ENCODE measurements around the gene CRMP1.

The CRMP1 gene

DNA sequence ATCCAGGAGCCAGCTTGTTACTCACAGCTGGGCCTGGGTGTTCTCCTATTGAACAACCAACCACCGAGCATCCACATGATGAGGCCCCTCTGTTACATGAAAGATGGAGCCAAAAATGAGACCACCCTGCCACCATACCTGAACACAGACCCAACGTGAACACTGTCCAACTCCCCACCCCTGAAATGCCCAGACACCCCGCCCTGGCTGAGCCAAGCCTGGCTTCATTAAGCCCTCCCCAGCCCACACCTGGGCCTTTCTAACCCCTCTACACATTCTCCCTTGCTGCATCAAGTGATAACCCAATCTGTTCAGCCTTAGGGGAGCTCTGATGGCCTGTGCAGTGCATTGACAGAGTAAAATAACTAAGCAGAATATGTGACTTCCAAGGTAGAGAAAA, 101.2 kb downstream of the CRMP1 start:
- H4K5ac ChIP-seq (ENCODE audit: low read length) = no peak overlapping the region
- no peak overlapping the region for H3K9ac ChIP-seq (ENCODE audit: low read length)
- H3K18ac ChIP-seq (ENCODE audit: low read length) = no peak overlapping the region
- no peak overlapping the region for H3K56ac ChIP-seq (ENCODE audit: low read length)
- H2BK120ac ChIP-seq (ENCODE audit: low read depth, low read length) = no peak overlapping the region
- H4K8ac ChIP-seq (ENCODE audit: low read depth, low read length) = no peak overlapping the region
- no peak overlapping the region for H2BK5ac ChIP-seq (ENCODE audit: low read length)
- H3K79me1 ChIP-seq (ENCODE audit: low read length) = no peaks in the 10 kb centered on the region
- H3K4me3 ChIP-seq (ENCODE audit: low read length) = no peak overlapping the region
- H2AK5ac ChIP-seq (ENCODE audit: low read length) = no peak overlapping the region
- WGBS (ENCODE audit: extremely low coverage, insufficient coverage, low lambda C conversion rate) = no CpG with 5 or more reads among the region's 3 CpGs
- H3K36me3 ChIP-seq (ENCODE audit: control insufficient read depth, insufficient read depth, low read length) = no peaks in the 10 kb centered on the region
- no peak overlapping the region for H3K4me2 ChIP-seq (ENCODE audit: low read length)
- H3K23ac ChIP-seq (ENCODE audit: low read length) = no peak overlapping the region
- H3K4ac ChIP-seq (ENCODE audit: low read depth, low read length) = no peak overlapping the region
- H3K79me2 ChIP-seq (ENCODE audit: control insufficient read depth, insufficient read depth, low read length) = no peaks in the 10 kb centered on the region
- H3K27ac ChIP-seq (ENCODE audit: low read depth, low read length) = no peak overlapping the region
- no peak for DNase-seq
- no peaks in the 10 kb centered on the region for H3K27me3 ChIP-seq (ENCODE audit: insufficient read depth, low read length, poor library complexity)
- no peaks in the 10 kb centered on the region for H3K4me1 ChIP-seq (ENCODE audit: control insufficient read depth, low read depth, low read length)
- no peak overlapping the region for H2BK15ac ChIP-seq (replicated peaks; ENCODE audit: low read depth)

DNA sequence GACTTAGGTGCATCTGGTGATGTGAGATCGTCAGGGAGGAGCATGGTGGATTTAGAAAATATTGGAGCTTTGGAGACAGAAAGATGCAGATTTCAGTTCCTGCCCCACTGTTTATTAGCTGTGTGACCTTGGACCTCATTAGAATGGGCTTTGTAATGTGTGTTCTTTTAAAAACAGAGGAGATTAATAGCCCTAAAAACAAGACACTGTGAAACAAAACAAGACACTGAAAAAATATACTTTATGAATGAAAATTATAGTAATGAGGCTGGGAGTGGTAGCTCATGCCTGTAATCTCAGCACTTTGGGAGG, 102.4 kb downstream of the CRMP1 start:
- no peaks in the 10 kb centered on the region for H3K79me2 ChIP-seq (ENCODE audit: control insufficient read depth, insufficient read depth, low read length)
- no peaks in the 10 kb centered on the region for H3K4me1 ChIP-seq (ENCODE audit: control insufficient read depth, low read depth, low read length)
- H3K9ac ChIP-seq (ENCODE audit: low read length) = no peak overlapping the region
- no peaks in the 10 kb centered on the region for H3K27me3 ChIP-seq (ENCODE audit: insufficient read depth, low read length, poor library complexity)
- H3K4me3 ChIP-seq (ENCODE audit: low read length) = no peak overlapping the region
- H3K36me3 ChIP-seq (ENCODE audit: control insufficient read depth, insufficient read depth, low read length) = no peaks in the 10 kb centered on the region
- H3K4ac ChIP-seq (ENCODE audit: low read depth, low read length) = no peak overlapping the region
- H2BK120ac ChIP-seq (ENCODE audit: low read depth, low read length) = no peak overlapping the region
- no CpG with 5 or more reads among the region's 1 CpG for WGBS (ENCODE audit: extremely low coverage, insufficient coverage, low lambda C conversion rate)
- DNase-seq = no peak
- no peak overlapping the region for H2BK5ac ChIP-seq (ENCODE audit: low read length)
- H3K27ac ChIP-seq (ENCODE audit: low read depth, low read length) = no peak overlapping the region
- no peak overlapping the region for H2BK15ac ChIP-seq (replicated peaks; ENCODE audit: low read depth)
- no peak overlapping the region for H4K5ac ChIP-seq (ENCODE audit: low read length)
- H3K56ac ChIP-seq (ENCODE audit: low read length) = no peak overlapping the region
- H3K23ac ChIP-seq (ENCODE audit: low read length) = no peak overlapping the region
- H3K4me2 ChIP-seq (ENCODE audit: low read length) = no peak overlapping the region
- H2AK5ac ChIP-seq (ENCODE audit: low read length) = no peak overlapping the region
- no peak overlapping the region for H3K18ac ChIP-seq (ENCODE audit: low read length)
- no peaks in the 10 kb centered on the region for H3K79me1 ChIP-seq (ENCODE audit: low read length)
- H4K8ac ChIP-seq (ENCODE audit: low read depth, low read length) = no peak overlapping the region

DNA sequence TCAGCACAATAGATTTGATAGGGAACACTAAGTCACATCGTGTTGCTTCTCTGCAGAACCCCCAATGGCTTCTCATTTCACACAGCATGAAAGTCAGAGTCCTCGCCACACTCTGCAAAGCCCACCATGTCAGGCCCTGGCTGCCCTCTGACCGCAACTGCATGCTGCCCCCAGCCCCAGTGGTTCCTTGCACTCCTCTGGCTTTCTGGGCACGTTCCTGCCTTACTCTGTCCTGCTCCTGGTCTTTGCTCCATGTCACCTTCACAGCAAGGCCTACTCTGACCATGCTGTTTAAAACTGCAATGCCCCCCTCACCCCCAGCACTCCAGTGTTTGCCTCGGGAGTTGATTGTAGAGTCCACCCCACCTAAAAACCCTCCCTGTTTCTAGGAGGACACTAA, 103.7 kb downstream of the CRMP1 start:
- Histone ChIP-seq H3K4ac (ENCODE audit: low read depth, low read length) (no peak overlapping the region), H2BK15ac (replicated peaks; ENCODE audit: low read depth) (no peak overlapping the region)
- DNase-seq = no peak

GRCh38 chr4:5788144-5788543, 104.7 kb downstream of the CRMP1 start:
- Histone ChIP-seq H2AK5ac (ENCODE audit: low read length) (no peak overlapping the region), H3K56ac (ENCODE audit: low read length) (no peak overlapping the region), H3K4ac (ENCODE audit: low read depth, low read length) (no peak overlapping the region), H3K4me1 (ENCODE audit: control insufficient read depth, low read depth, low read length) (no peaks in the 10 kb centered on the region), H2BK15ac (replicated peaks; ENCODE audit: low read depth) (no peak overlapping the region), H3K27me3 (ENCODE audit: insufficient read depth, low read length, poor library complexity) (no peaks in the 10 kb centered on the region), H4K5ac (ENCODE audit: low read length) (no peak overlapping the region), H3K18ac (ENCODE audit: low read length) (no peak overlapping the region), H3K9ac (ENCODE audit: low read length) (no peak overlapping the region), H2BK5ac (ENCODE audit: low read length) (no peak overlapping the region), H4K8ac (ENCODE audit: low read depth, low read length) (no peak overlapping the region), H3K4me3 (ENCODE audit: low read length) (no peak overlapping the region), H3K4me2 (ENCODE audit: low read length) (no peak overlapping the region), H3K27ac (ENCODE audit: low read depth, low read length) (no peak overlapping the region), H3K23ac (ENCODE audit: low read length) (no peak overlapping the region), H3K36me3 (ENCODE audit: control insufficient read depth, insufficient read depth, low read length) (no peaks in the 10 kb centered on the region), H3K79me1 (ENCODE audit: low read length) (no peaks in the 10 kb centered on the region), H3K79me2 (ENCODE audit: control insufficient read depth, insufficient read depth, low read length) (no peaks in the 10 kb centered on the region), H2BK120ac (ENCODE audit: low read depth, low read length) (no peak overlapping the region)
- WGBS (ENCODE audit: extremely low coverage, insufficient coverage, low lambda C conversion rate) = no CpG with 5 or more reads among the region's 2 CpGs
- no peak for DNase-seq

More for the DNA sequence above, 103.7 kb downstream of the CRMP1 start:
- Histone ChIP-seq H3K4me1 (ENCODE audit: control insufficient read depth, low read depth, low read length) (no peaks in the 10 kb centered on the region), H3K27ac (ENCODE audit: low read depth, low read length) (no peak overlapping the region), H2BK120ac (ENCODE audit: low read depth, low read length) (no peak overlapping the region), H2BK5ac (ENCODE audit: low read length) (no peak overlapping the region), H3K23ac (ENCODE audit: low read length) (no peak overlapping the region), H3K9ac (ENCODE audit: low read length) (no peak overlapping the region), H2AK5ac (ENCODE audit: low read length) (no peak overlapping the region), H3K4me3 (ENCODE audit: low read length) (no peak overlapping the region), H3K56ac (ENCODE audit: low read length) (no peak overlapping the region), H4K8ac (ENCODE audit: low read depth, low read length) (no peak overlapping the region), H3K79me2 (ENCODE audit: control insufficient read depth, insufficient read depth, low read length) (no peaks in the 10 kb centered on the region), H3K79me1 (ENCODE audit: low read length) (no peaks in the 10 kb centered on the region), H4K5ac (ENCODE audit: low read length) (no peak overlapping the region), H3K4me2 (ENCODE audit: low read length) (no peak overlapping the region), H3K18ac (ENCODE audit: low read length) (no peak overlapping the region), H3K36me3 (ENCODE audit: control insufficient read depth, insufficient read depth, low read length) (no peaks in the 10 kb centered on the region), H3K27me3 (ENCODE audit: insufficient read depth, low read length, poor library complexity) (no peaks in the 10 kb centered on the region)
- no CpG with 5 or more reads among the region's 5 CpGs for WGBS (ENCODE audit: extremely low coverage, insufficient coverage, low lambda C conversion rate)

DNA sequence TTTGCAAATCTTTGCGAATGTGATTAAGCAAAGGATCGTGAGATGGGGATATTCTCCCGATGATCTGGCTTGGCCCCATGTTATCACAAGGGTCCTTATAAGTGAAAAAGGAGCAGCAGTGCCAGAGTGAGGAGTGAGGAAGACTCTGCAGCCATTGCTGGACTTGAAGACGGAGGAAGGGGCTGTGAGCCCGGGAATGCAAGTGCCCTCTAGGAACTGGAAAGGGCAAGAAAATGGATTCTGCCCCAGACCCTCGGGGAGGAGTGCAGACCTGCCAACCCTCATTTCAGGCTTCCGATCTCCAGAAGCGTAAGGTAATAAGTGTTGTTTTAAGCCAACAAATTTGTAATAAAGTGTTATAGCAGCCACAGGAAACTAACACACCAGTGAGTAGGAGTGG, 105.6 kb downstream of the CRMP1 start:
- Histone ChIP-seq H3K79me1 (ENCODE audit: low read length) (no peaks in the 10 kb centered on the region), H2BK120ac (ENCODE audit: low read depth, low read length) (no peak overlapping the region), H3K27ac (ENCODE audit: low read depth, low read length) (no peak overlapping the region), H2BK15ac (replicated peaks; ENCODE audit: low read depth) (no peak overlapping the region), H3K27me3 (ENCODE audit: insufficient read depth, low read length, poor library complexity) (no peaks in the 10 kb centered on the region), H2BK5ac (ENCODE audit: low read length) (no peak overlapping the region), H3K79me2 (ENCODE audit: control insufficient read depth, insufficient read depth, low read length) (no peaks in the 10 kb centered on the region), H3K36me3 (ENCODE audit: control insufficient read depth, insufficient read depth, low read length) (no peaks in the 10 kb centered on the region), H3K4me3 (ENCODE audit: low read length) (no peak overlapping the region), H3K4me2 (ENCODE audit: low read length) (no peak overlapping the region), H4K5ac (ENCODE audit: low read length) (no peak overlapping the region), H3K56ac (ENCODE audit: low read length) (no peak overlapping the region), H2AK5ac (ENCODE audit: low read length) (no peak overlapping the region), H3K4ac (ENCODE audit: low read depth, low read length) (no peak overlapping the region), H3K18ac (ENCODE audit: low read length) (no peak overlapping the region), H3K9ac (ENCODE audit: low read length) (no peak overlapping the region), H3K23ac (ENCODE audit: low read length) (no peak overlapping the region), H3K4me1 (ENCODE audit: control insufficient read depth, low read depth, low read length) (no peaks in the 10 kb centered on the region), H4K8ac (ENCODE audit: low read depth, low read length) (no peak overlapping the region)
- no CpG with 5 or more reads among the region's 8 CpGs for WGBS (ENCODE audit: extremely low coverage, insufficient coverage, low lambda C conversion rate)
- no peak for DNase-seq

DNA sequence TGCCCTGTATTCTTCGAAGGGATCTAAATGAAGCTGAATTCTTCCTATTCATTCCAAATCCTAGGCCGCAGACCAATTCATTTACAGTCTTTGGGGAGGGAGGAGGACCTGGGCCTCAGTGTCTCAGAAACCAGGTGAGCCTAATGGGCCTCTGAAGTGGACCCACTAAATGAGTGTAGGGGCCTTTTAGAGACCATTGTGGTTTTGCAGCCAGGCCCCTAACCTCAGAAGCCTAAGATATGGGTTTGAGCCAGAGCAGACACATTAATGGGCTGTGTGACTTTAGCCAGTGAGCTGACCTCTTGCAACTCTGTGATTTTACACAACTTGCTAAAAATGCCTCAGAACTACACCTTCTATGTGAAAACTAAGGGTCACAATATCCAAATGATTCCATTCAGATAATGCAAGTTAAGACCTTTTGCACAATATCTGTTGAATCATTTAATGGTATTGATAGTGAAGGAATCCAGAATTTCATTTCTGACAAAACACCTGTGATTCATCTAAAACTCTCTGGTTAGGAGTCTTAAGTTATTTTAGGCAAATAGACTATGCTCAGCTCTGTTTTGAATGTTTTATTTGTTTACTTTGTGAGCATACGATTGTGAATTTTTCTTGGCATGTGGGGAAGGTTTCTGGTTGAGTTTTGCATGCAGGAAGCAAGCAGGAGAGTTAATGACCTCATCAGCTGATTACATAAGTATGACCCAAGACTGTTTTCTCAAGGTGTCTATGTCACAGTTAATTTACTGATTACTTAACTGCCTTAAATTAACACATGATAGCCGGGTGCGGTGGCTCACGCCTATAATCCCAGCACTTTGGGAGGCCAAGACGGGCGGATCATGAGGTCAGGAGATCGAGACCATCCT, 106.8 kb downstream of the CRMP1 start:
- H3K56ac ChIP-seq (ENCODE audit: low read length) = no peak overlapping the region
- no peak overlapping the region for H3K4ac ChIP-seq (ENCODE audit: low read depth, low read length)
- H3K23ac ChIP-seq (ENCODE audit: low read length) = no peak overlapping the region
- H3K79me2 ChIP-seq (ENCODE audit: control insufficient read depth, insufficient read depth, low read length) = no peaks in the 10 kb centered on the region
- H3K9ac ChIP-seq (ENCODE audit: low read length) = no peak overlapping the region
- no peaks in the 10 kb centered on the region for H3K4me1 ChIP-seq (ENCODE audit: control insufficient read depth, low read depth, low read length)
- no peak overlapping the region for H3K18ac ChIP-seq (ENCODE audit: low read length)
- no peak overlapping the region for H3K27ac ChIP-seq (ENCODE audit: low read depth, low read length)
- H2AK5ac ChIP-seq (ENCODE audit: low read length) = no peak overlapping the region
- H3K4me3 ChIP-seq (ENCODE audit: low read length) = no peak overlapping the region
- H2BK5ac ChIP-seq (ENCODE audit: low read length) = no peak overlapping the region
- H3K4me2 ChIP-seq (ENCODE audit: low read length) = no peak overlapping the region
- H2BK120ac ChIP-seq (ENCODE audit: low read depth, low read length) = no peak overlapping the region
- H4K8ac ChIP-seq (ENCODE audit: low read depth, low read length) = no peak overlapping the region
- H3K27me3 ChIP-seq (ENCODE audit: insufficient read depth, low read length, poor library complexity) = no peaks in the 10 kb centered on the region
- H4K5ac ChIP-seq (ENCODE audit: low read length) = no peak overlapping the region
- DNase-seq = no peak
- H2BK15ac ChIP-seq (replicated peaks; ENCODE audit: low read depth) = no peak overlapping the region
- no peaks in the 10 kb centered on the region for H3K79me1 ChIP-seq (ENCODE audit: low read length)
- no peaks in the 10 kb centered on the region for H3K36me3 ChIP-seq (ENCODE audit: control insufficient read depth, insufficient read depth, low read length)
- WGBS (ENCODE audit: extremely low coverage, insufficient coverage, low lambda C conversion rate) = no CpG with 5 or more reads among the region's 9 CpGs
